ENCODE data around the gene PCBD1. TPM values are rescaled to one million over a fixed set of nuclear protein-coding genes. Genes with fewer than 3 reads are reported as not detected.

The PCBD1 gene
- total RNA-seq, 1 donor from 2014 or later = 29.1 TPM

- Mint-ChIP-seq H3K27me3 (ENCODE audit: unreplicated experiment) (peaks cover 5% of the 10 kb centered on the region), H3K27ac (ENCODE audit: unreplicated experiment) (no peak overlapping the region), H3K4me3 (ENCODE audit: unreplicated experiment) (no peak overlapping the region), H3K36me3 (ENCODE audit: unreplicated experiment) (no peaks in the 10 kb centered on the region), H3K9me3 (ENCODE audit: unreplicated experiment) (no peaks in the 10 kb centered on the region), H3K4me1 (ENCODE audit: low read depth, unreplicated experiment) (peaks cover 9% of the 10 kb centered on the region)
- no peak for TF ChIP-seq CTCF (IDR thresholded peaks at IDR 0.05; ENCODE audit: partially characterized antibody, unreplicated experiment)
- no peak for DNase-seq
Measured at GRCh38 chr10:70915206-70915605, 26.8 kb upstream of the PCBD1 start.

- no peaks in the 10 kb centered on the region for H3K36me3 Mint-ChIP-seq (ENCODE audit: unreplicated experiment)
- peaks cover 5% of the 10 kb centered on the region for H3K27me3 Mint-ChIP-seq (ENCODE audit: unreplicated experiment)
- H3K9me3 Mint-ChIP-seq (ENCODE audit: unreplicated experiment) = no peaks in the 10 kb centered on the region
- peak; percentile 1 for DNase-seq
- no peak overlapping the region for H3K27ac Mint-ChIP-seq (ENCODE audit: unreplicated experiment)
- peaks cover 8% of the 10 kb centered on the region for H3K4me1 Mint-ChIP-seq (ENCODE audit: low read depth, unreplicated experiment)
- H3K4me3 Mint-ChIP-seq (ENCODE audit: unreplicated experiment) = no peak overlapping the region
- TF ChIP-seq CTCF (IDR thresholded peaks at IDR 0.05; ENCODE audit: partially characterized antibody, unreplicated experiment) = no peak
Measured at GRCh38 chr10:70914316-70914864, 26.0 kb upstream of the PCBD1 start.

- Mint-ChIP-seq H3K27me3 (ENCODE audit: unreplicated experiment) (peaks cover 6% of the 10 kb centered on the region), H3K36me3 (ENCODE audit: unreplicated experiment) (no peaks in the 10 kb centered on the region), H3K4me1 (ENCODE audit: low read depth, unreplicated experiment) (peaks cover 10% of the 10 kb centered on the region), H3K4me3 (ENCODE audit: unreplicated experiment) (no peak overlapping the region), H3K27ac (ENCODE audit: unreplicated experiment) (no peak overlapping the region), H3K9me3 (ENCODE audit: unreplicated experiment) (no peaks in the 10 kb centered on the region)
- peak; percentile 14 for DNase-seq
- TF ChIP-seq CTCF (IDR thresholded peaks at IDR 0.05; ENCODE audit: partially characterized antibody, unreplicated experiment) = no peak
Measured at GRCh38 chr10:70913893-70914240, 25.5 kb upstream of the PCBD1 start.

- no peak overlapping the region for H3K27ac Mint-ChIP-seq (ENCODE audit: unreplicated experiment)
- TF ChIP-seq CTCF (IDR thresholded peaks at IDR 0.05; ENCODE audit: partially characterized antibody, unreplicated experiment) = no peak
- peak; percentile 10 for DNase-seq
- no peaks in the 10 kb centered on the region for H3K36me3 Mint-ChIP-seq (ENCODE audit: unreplicated experiment)
- H3K27me3 Mint-ChIP-seq (ENCODE audit: unreplicated experiment) = peaks cover 9% of the 10 kb centered on the region
- H3K4me3 Mint-ChIP-seq (ENCODE audit: unreplicated experiment) = no peak overlapping the region
- peaks cover 14% of the 10 kb centered on the region for H3K4me1 Mint-ChIP-seq (ENCODE audit: low read depth, unreplicated experiment)
- H3K9me3 Mint-ChIP-seq (ENCODE audit: unreplicated experiment) = no peaks in the 10 kb centered on the region
Measured at GRCh38 chr10:70913191-70913892, 25.0 kb upstream of the PCBD1 start.

- Mint-ChIP-seq H3K27ac (ENCODE audit: unreplicated experiment) (no peak overlapping the region), H3K4me3 (ENCODE audit: unreplicated experiment) (no peak overlapping the region), H3K9me3 (ENCODE audit: unreplicated experiment) (no peaks in the 10 kb centered on the region), H3K4me1 (ENCODE audit: low read depth, unreplicated experiment) (peaks cover 18% of the 10 kb centered on the region), H3K27me3 (ENCODE audit: unreplicated experiment) (peaks cover 7% of the 10 kb centered on the region), H3K36me3 (ENCODE audit: unreplicated experiment) (no peaks in the 10 kb centered on the region)
- TF ChIP-seq CTCF (IDR thresholded peaks at IDR 0.05; ENCODE audit: partially characterized antibody, unreplicated experiment) = no peak
- peak; percentile 2 for DNase-seq
Measured at GRCh38 chr10:70912556-70912955, 24.2 kb upstream of the PCBD1 start.

Data from glutamatergic neuron (in vitro differentiated cells).